ENCODE data around the gene PHACTR3. TPM values are rescaled to one million over a fixed set of nuclear protein-coding genes. Genes with fewer than 3 reads are reported as not detected.

PHACTR3 gene
- total RNA-seq, 4 donors from 2014 or later: 2.4 to 12.8 (median 9.7) TPM

DNA sequence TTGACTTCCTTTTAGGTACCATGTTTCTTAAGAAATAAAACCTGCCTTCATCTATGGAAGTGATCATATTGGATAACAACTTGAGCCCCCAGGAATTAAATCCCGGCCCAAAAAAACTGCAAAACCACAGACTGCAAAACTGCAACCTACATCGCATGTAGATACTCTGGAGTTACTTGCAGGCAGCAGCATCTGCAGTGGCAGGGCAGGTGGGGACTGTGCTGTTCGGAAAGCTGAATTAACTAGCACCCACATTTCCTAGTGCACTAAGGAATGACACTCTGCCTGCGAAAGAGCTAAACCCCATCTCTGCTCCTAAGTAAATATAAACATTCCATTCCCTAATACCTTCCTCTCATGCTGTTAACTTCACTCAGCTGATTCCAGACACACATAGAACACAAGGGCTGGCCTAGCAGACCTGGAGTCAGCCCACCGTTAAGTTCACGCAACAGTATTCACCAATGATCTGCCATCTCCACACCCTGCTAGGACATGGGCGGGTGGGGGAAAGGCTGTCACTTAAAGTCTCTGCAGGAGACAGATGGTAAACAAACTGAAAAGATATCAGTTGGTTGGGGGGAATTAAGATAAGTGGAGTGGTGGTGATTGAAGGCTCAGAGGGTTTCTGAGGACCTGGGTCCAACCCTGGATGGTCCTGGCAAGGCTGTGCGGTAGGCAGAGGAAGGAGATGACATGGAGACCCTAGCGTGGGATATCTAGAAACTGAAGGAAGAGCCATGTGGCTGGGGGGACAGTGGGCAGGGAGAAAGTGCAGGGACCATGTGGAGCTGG is 200.7 kb downstream of the PHACTR3 start:
- no peak overlapping the region for H3K27ac ChIP-seq
- 81% methylated on average over 9 of the region's 9 CpGs for WGBS
- no peaks in the 10 kb centered on the region for H3K9me3 ChIP-seq
- H3K4me1 ChIP-seq: no peaks in the 10 kb centered on the region
- H3K36me3 ChIP-seq: no peaks in the 10 kb centered on the region
- peaks cover 4% of the 10 kb centered on the region for H3K27me3 ChIP-seq
- H3K4me3 ChIP-seq: no peak overlapping the region
- TF ChIP-seq EP300 (IDR thresholded peaks at IDR 0.05) (no peak), POLR2AphosphoS5 (IDR thresholded peaks at IDR 0.05) (no peak), POLR2A (IDR thresholded peaks at IDR 0.05) (no peak)
- TF ChIP-seq, protein P1, sequence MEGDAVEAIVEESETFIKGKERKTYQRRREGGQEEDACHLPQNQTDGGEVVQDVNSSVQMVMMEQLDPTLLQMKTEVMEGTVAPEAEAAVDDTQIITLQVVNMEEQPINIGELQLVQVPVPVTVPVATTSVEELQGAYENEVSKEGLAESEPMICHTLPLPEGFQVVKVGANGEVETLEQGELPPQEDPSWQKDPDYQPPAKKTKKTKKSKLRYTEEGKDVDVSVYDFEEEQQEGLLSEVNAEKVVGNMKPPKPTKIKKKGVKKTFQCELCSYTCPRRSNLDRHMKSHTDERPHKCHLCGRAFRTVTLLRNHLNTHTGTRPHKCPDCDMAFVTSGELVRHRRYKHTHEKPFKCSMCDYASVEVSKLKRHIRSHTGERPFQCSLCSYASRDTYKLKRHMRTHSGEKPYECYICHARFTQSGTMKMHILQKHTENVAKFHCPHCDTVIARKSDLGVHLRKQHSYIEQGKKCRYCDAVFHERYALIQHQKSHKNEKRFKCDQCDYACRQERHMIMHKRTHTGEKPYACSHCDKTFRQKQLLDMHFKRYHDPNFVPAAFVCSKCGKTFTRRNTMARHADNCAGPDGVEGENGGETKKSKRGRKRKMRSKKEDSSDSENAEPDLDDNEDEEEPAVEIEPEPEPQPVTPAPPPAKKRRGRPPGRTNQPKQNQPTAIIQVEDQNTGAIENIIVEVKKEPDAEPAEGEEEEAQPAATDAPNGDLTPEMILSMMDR (IDR thresholded peaks at IDR 0.05): no peak
- no peak for DNase-seq (ENCODE audit: low spot score in 2 of 2)

- H3K4me1 ChIP-seq: no peaks in the 10 kb centered on the region
- H3K36me3 ChIP-seq: no peaks in the 10 kb centered on the region
- WGBS: 90% methylated on average over 17 of the region's 26 CpGs
- no peak for DNase-seq (ENCODE audit: low spot score in 2 of 2)
- peaks cover 4% of the 10 kb centered on the region for H3K27me3 ChIP-seq
- H3K9me3 ChIP-seq: no peaks in the 10 kb centered on the region
- no peak overlapping the region for H3K27ac ChIP-seq
- H3K4me3 ChIP-seq: no peak overlapping the region
- TF ChIP-seq POLR2A (IDR thresholded peaks at IDR 0.05): no peak
- TF ChIP-seq, protein P1 (IDR thresholded peaks at IDR 0.05): no peak
- no peak for TF ChIP-seq EP300 (IDR thresholded peaks at IDR 0.05)
- TF ChIP-seq POLR2AphosphoS5 (IDR thresholded peaks at IDR 0.05): no peak
Observed at GRCh38 chr20:59805786-59806577, 201.6 kb downstream of the PHACTR3 start.

DNA sequence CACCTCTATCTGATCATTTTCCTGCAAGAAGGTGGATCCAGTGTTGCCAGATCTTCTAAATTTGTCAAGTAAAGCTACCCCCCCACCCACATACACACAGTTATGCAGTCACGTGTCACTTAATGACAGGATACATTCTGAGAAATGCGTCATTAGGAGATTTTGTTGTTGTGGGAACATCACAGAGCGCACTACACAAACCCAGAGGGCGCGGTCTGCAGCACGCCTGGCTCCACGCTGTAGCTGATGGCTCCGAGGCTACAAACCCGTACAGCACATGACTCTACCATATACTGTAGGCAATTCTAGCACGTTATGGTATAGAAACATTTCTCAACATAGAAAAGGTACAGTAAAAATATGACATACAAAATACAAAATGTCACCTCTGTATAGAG is 202.2 kb downstream of the PHACTR3 start:
- no peak for DNase-seq (ENCODE audit: low spot score in 2 of 2)
- Histone ChIP-seq H3K27ac (no peak overlapping the region), H3K4me3 (no peak overlapping the region), H3K9me3 (no peaks in the 10 kb centered on the region), H3K36me3 (no peaks in the 10 kb centered on the region), H3K27me3 (peaks cover 4% of the 10 kb centered on the region), H3K4me1 (no peaks in the 10 kb centered on the region)
- 83% methylated on average over 10 of the region's 10 CpGs for WGBS
- TF ChIP-seq POLR2AphosphoS5 (IDR thresholded peaks at IDR 0.05) (no peak), EP300 (IDR thresholded peaks at IDR 0.05) (no peak), POLR2A (IDR thresholded peaks at IDR 0.05) (no peak)
- TF ChIP-seq, protein P1 (IDR thresholded peaks at IDR 0.05): no peak

DNA sequence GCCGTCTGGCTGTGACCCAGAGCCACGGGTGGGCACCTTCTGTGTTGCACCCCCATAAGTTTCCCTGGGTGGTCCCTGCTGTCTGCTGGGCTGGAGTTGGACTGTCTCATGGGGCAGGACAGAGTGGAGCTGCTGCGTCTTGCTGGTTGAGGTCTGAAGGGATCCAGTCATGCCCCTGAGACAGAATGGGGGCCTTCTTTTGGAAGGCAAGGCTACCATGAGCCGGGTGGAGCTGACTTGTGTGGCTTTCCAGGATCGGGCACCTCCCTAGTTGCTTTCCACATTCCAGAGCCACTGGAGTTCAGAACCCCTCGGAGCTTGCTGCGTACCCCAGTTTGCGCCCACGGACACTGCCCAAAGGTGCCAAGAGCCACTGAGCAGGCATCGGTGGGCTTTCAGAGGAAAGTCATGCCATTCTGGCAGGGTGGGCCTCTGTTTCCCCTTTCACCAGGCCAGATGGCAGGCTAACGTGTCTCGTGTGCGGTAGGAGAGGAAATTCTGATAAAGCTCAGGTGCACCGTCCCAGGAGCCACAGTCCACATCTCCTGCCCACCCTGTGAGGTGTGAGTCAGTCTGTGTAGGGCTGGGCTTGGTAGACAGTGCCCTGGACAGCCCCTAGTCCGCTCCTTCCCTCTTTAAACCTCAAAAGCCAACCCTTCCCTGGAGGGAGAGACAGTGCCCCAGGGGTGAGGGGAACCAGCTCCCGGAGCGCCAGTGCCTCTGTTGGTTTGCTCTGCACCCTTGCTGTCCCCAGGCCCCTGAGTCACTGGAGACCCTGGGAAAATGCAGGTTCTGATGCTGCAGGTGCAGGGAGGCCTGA is 203.8 kb downstream of the PHACTR3 start:
- Histone ChIP-seq H3K36me3 (no peaks in the 10 kb centered on the region), H3K27ac (no peak overlapping the region), H3K4me1 (no peaks in the 10 kb centered on the region), H3K9me3 (no peaks in the 10 kb centered on the region), H3K27me3 (peaks cover 6% of the 10 kb centered on the region), H3K4me3 (no peak overlapping the region)
- no peak for TF ChIP-seq POLR2A (IDR thresholded peaks at IDR 0.05)
- TF ChIP-seq POLR2AphosphoS5 (IDR thresholded peaks at IDR 0.05): no peak
- TF ChIP-seq, protein P1 (IDR thresholded peaks at IDR 0.05): no peak
- TF ChIP-seq EP300 (IDR thresholded peaks at IDR 0.05): no peak
- DNase-seq (ENCODE audit: low spot score in 2 of 2): peak; percentile 27 to 65
- WGBS: 83% methylated on average over 6 of the region's 17 CpGs

Measured in suprapubic skin (tissue), 4 donors.